Measurements from ENCODE around the gene GTPBP4. TPM values are rescaled to one million over a fixed set of nuclear protein-coding genes. Genes with fewer than 3 reads are reported as not detected.

The GTPBP4 gene
- total RNA-seq, 4 donors from 2014 or later: 16.9 to 196 (median 22.6) TPM

- H3K27ac ChIP-seq: no peak overlapping the region
- H3K4me3 ChIP-seq: no peak overlapping the region
- no peaks in the 10 kb centered on the region for H3K36me3 ChIP-seq
- no peak for TF ChIP-seq CTCF (IDR thresholded peaks at IDR 0.05)
- no peak for TF ChIP-seq POLR2A (IDR thresholded peaks at IDR 0.05)
- DNase-seq: peak in 1 of 3 donors; percentile 5
- H3K27me3 ChIP-seq: no peaks in the 10 kb centered on the region
- peaks cover 0 to 17% (median 4%) of the 10 kb centered on the region in 4 donors for H3K9me3 ChIP-seq
- peaks cover 0 to 9% (median 0%) of the 10 kb centered on the region in 4 donors for H3K4me1 ChIP-seq
Measured at GRCh38 chr10:983401-983800, 4.8 kb upstream of the GTPBP4 start.

GRCh38 chr10:983971-984655 is 4.1 kb upstream of the GTPBP4 start:
- no peak overlapping the region for H3K4me3 ChIP-seq
- no peak for TF ChIP-seq CTCF (IDR thresholded peaks at IDR 0.05)
- TF ChIP-seq POLR2A (IDR thresholded peaks at IDR 0.05): no peak

GRCh38 chr10:985361-985760 is 2.9 kb upstream of the GTPBP4 start:
- Histone ChIP-seq H3K27ac (no peak overlapping the region), H3K27me3 (no peaks in the 10 kb centered on the region), H3K9me3 (peaks cover 0 to 4% (median 0%) of the 10 kb centered on the region in 4 donors), H3K36me3 (no peaks in the 10 kb centered on the region), H3K4me3 (no peak overlapping the region), H3K4me1 (peaks cover 0 to 23% (median 8%) of the 10 kb centered on the region in 4 donors)
- peak in 1 of 3 donors; percentile 0 for DNase-seq
- no peak for TF ChIP-seq POLR2A (IDR thresholded peaks at IDR 0.05)
- no peak for TF ChIP-seq CTCF (IDR thresholded peaks at IDR 0.05)

More at GRCh38 chr10:983971-984655, 4.1 kb upstream of the GTPBP4 start:
- peaks cover 0 to 11% (median 3%) of the 10 kb centered on the region in 4 donors for H3K4me1 ChIP-seq
- peaks cover 0 to 12% (median 2%) of the 10 kb centered on the region in 4 donors for H3K9me3 ChIP-seq
- no peaks in the 10 kb centered on the region for H3K27me3 ChIP-seq
- H3K36me3 ChIP-seq: no peaks in the 10 kb centered on the region
- no peak overlapping the region for H3K27ac ChIP-seq
- DNase-seq: peak in 1 of 3 donors; percentile 46

GRCh38 chr10:986137-986825 is 2.0 kb upstream of the GTPBP4 start:
- TF ChIP-seq CTCF (IDR thresholded peaks at IDR 0.05) (no peak), POLR2A (IDR thresholded peaks at IDR 0.05) (no peak)
- Histone ChIP-seq H3K36me3 (no peaks in the 10 kb centered on the region), H3K27ac (no peak overlapping the region), H3K4me1 (peaks cover 0 to 25% (median 8%) of the 10 kb centered on the region in 4 donors), H3K4me3 (no peak overlapping the region), H3K27me3 (no peaks in the 10 kb centered on the region), H3K9me3 (no peaks in the 10 kb centered on the region)
- DNase-seq: peak in 1 of 3 donors; percentile 41

GRCh38 chr10:986881-987619 is 1.2 kb upstream of the GTPBP4 start:
- Histone ChIP-seq H3K4me3 (peak overlapping the region; percentile 78 to 95 (median 82)), H3K27me3 (no peaks in the 10 kb centered on the region), H3K36me3 (no peaks in the 10 kb centered on the region), H3K9me3 (no peaks in the 10 kb centered on the region), H3K27ac (peak overlapping the region; percentile 81 to 88 (median 86)), H3K4me1 (peaks cover 0 to 25% (median 8%) of the 10 kb centered on the region in 4 donors)
- peak in 1 of 3 donors; percentile 43 for DNase-seq
- TF ChIP-seq CTCF (IDR thresholded peaks at IDR 0.05): no peak
- no peak for TF ChIP-seq POLR2A (IDR thresholded peaks at IDR 0.05)
